ENCODE results near the gene CHCHD3. TPM values are rescaled to one million over a fixed set of nuclear protein-coding genes. Genes with fewer than 3 reads are reported as not detected.

Gene CHCHD3
- total RNA-seq, 1 donor from 2014 or later, result 75.5 TPM

DNA sequence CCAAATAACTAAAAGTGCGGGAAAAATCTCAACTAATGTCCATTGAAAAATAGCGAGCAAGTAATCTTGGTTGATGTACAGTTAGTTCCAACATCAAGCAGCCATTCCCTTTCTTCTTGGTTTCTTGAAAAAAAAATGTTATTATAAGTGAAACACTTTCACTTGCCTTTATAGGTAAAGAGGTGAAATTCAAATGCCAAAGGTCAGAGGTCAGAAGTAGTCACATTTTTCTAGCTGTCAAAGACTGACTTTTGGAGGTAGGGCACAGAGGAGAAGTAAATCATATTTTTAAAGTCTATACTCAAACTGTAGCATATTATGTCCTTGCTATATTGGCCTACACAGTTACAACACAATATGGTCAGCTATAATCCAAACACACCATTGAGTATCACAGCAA lies 62.3 kb downstream of the CHCHD3 start:
- H3K4me3 ChIP-seq (ENCODE audit: low read depth, low read length), result no peak overlapping the region
- TF ChIP-seq CTCF (conservative IDR thresholded peaks at IDR 0.05; ENCODE audit: low read depth, low read length), result no peak

GRCh38 chr7:133016604-133017003 lies 65.3 kb downstream of the CHCHD3 start:
- TF ChIP-seq CTCF (conservative IDR thresholded peaks at IDR 0.05; ENCODE audit: low read depth, low read length), result no peak
- no peak for DNase-seq (ENCODE audit: low read depth)
- H3K4me3 ChIP-seq (ENCODE audit: low read depth, low read length), result no peak overlapping the region

More for the DNA sequence above, 62.3 kb downstream of the CHCHD3 start:
- DNase-seq (ENCODE audit: low read depth), result no peak

DNA sequence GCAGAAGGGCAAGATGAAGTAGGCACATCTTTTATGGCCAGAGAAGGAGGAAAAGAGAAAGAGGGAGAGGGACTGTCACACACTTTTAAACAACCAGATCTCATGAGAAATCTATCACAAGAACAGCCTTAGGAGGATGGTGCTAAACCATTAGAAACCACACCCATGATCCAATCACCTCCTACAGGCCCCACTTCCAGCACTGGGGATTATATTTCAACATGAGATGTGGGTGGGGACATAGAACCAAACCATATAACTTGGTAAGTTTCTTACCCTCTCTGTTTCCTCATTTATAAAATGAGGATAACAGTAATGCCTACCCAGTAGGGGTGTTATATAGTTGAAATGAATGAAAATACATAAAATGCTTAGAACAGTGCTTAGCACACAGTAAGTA lies 66.0 kb downstream of the CHCHD3 start:
- no peak for TF ChIP-seq CTCF (conservative IDR thresholded peaks at IDR 0.05; ENCODE audit: low read depth, low read length)
- H3K4me3 ChIP-seq (ENCODE audit: low read depth, low read length), result no peak overlapping the region
- no peak for DNase-seq (ENCODE audit: low read depth)

GRCh38 chr7:133011746-133012145 lies 70.1 kb downstream of the CHCHD3 start:
- TF ChIP-seq CTCF (conservative IDR thresholded peaks at IDR 0.05; ENCODE audit: low read depth, low read length), result no peak
- no peak for DNase-seq (ENCODE audit: low read depth)
- H3K4me3 ChIP-seq (ENCODE audit: low read depth, low read length), result no peak overlapping the region

DNA sequence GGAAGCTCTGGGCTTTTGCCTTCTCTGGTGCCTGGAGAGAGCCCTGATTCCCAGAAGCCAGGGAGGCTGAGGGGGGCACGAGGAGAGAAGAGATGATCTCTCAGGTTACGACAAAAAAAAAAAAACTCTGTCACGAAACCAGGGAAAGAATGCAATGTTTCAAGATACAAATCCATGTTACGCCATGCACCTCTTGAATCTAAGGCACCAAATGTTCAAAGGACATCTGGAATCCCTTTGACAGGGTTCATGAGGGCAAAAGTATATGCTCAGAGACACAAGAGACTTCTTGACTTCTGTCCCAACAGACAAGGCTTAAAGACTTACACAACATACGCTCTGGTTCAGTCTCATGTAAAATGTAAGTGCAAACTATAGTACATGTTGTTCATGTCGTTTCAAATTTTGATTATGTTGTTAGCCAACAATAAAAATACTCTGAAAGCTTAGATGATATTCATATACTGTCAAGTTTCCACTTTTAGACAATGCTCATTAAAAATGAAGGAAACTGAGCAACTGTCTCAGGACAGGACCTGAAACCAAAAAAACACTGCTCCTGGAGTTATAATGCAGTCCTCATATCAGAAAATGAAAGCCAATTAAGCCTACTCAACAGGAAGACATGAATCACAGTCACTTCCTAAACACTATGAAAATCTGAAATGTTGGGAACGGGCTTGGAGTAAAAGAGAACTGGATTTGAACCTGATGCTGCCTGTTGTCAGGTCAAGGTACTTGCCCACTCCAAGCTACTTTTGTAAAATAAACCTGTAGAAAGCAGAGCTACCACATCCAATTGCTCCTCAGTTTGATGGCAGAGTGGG lies 72.3 kb downstream of the CHCHD3 start:
- no peak for TF ChIP-seq CTCF (conservative IDR thresholded peaks at IDR 0.05; ENCODE audit: low read depth, low read length)
- no peak overlapping the region for H3K4me3 ChIP-seq (ENCODE audit: low read depth, low read length)
- no peak for DNase-seq (ENCODE audit: low read depth)

- H3K4me3 ChIP-seq (ENCODE audit: low read depth, low read length), result no peak overlapping the region
- DNase-seq (ENCODE audit: low read depth), result no peak
- no peak for TF ChIP-seq CTCF (conservative IDR thresholded peaks at IDR 0.05; ENCODE audit: low read depth, low read length)
Measured at GRCh38 chr7:133007961-133008360, 73.9 kb downstream of the CHCHD3 start.
